ENCODE results near the gene AIMP2. TPM values are rescaled to one million over a fixed set of nuclear protein-coding genes. Genes with fewer than 3 reads are reported as not detected.
"Not testable (repeated sequence)": the region's sequence is repeated elsewhere in the genome, so short reads cannot be mapped to it uniquely, and the experiment has no call there.

Gene AIMP2
- total RNA-seq, 1 donor from 2014 or later: 84.9 TPM

GRCh38 chr7:6032641-6033040, 23.6 kb downstream of the AIMP2 start:
- DNase-seq (ENCODE audit: low read depth): no peak
- Histone ChIP-seq H3K27me3 (ENCODE audit: control insufficient read depth, insufficient read depth, low read length) (no peaks in the 10 kb centered on the region), H3K36me3 (ENCODE audit: control insufficient read depth, insufficient read depth, low read length) (peaks cover 5% of the 10 kb centered on the region), H3K4me3 (ENCODE audit: low read depth, low read length) (no peak overlapping the region)
- TF ChIP-seq CTCF (IDR thresholded peaks at IDR 0.05; ENCODE audit: insufficient read depth, low read length, poor library complexity, severe bottlenecking): no peak

GRCh38 chr7:6035165-6035564, 26.1 kb downstream of the AIMP2 start:
- peaks cover 3% of the 10 kb centered on the region for H3K36me3 ChIP-seq (ENCODE audit: control insufficient read depth, insufficient read depth, low read length)
- DNase-seq (ENCODE audit: low read depth): no peak

DNA sequence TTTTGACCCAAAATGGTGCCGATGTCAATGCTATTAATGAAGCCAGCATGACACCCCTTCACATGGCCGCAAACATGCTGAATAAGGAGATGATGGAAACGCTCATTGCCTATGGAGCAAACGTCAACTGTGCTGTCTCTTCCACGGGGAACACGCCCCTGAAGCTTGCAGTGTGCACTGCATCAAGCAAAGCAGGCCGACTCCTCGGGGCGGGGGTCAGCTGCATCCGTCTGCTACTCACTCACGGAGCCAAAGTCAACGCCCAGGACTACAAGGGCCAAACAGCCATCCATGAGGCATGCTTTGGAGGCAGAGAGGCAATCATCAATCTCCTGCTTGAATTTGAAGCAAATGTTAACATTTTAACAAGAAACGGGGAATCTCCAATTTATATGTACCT, 26.6 kb downstream of the AIMP2 start:
- Histone ChIP-seq H3K36me3 (ENCODE audit: control insufficient read depth, insufficient read depth, low read length) (peaks cover 3% of the 10 kb centered on the region), H3K4me3 (ENCODE audit: low read depth, low read length) (no peak overlapping the region), H3K27me3 (ENCODE audit: control insufficient read depth, insufficient read depth, low read length) (no peaks in the 10 kb centered on the region)
- no peak for DNase-seq (ENCODE audit: low read depth)
- TF ChIP-seq CTCF (IDR thresholded peaks at IDR 0.05; ENCODE audit: insufficient read depth, low read length, poor library complexity, severe bottlenecking): no peak

More at GRCh38 chr7:6035165-6035564, 26.1 kb downstream of the AIMP2 start:
- no peak for TF ChIP-seq CTCF (IDR thresholded peaks at IDR 0.05; ENCODE audit: insufficient read depth, low read length, poor library complexity, severe bottlenecking)
- Histone ChIP-seq H3K4me3 (ENCODE audit: low read depth, low read length) (no peak overlapping the region), H3K27me3 (ENCODE audit: control insufficient read depth, insufficient read depth, low read length) (no peaks in the 10 kb centered on the region)

DNA sequence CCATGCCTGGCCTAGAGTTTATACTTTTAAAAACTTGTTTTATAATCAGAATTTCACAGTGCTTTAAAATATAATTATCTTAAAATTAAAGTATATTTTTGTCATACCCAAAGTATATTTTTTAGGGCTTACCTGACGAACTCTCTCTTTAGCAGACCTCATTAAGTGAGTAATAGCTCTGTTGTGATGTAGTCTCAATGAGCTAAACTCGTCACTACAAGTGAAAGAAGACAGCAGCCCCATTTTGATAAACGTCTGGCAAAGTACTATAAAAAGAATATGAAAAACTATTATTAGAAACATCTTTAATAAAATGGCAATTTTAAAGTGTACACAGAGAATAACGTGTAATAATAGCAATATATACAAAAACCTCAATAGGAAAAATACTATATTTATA, 40.7 kb downstream of the AIMP2 start:
- Histone ChIP-seq H3K36me3 (ENCODE audit: control insufficient read depth, insufficient read depth, low read length) (no peaks in the 10 kb centered on the region), H3K27me3 (ENCODE audit: control insufficient read depth, insufficient read depth, low read length) (no peaks in the 10 kb centered on the region), H3K4me3 (ENCODE audit: low read depth, low read length) (no peak overlapping the region)
- DNase-seq (ENCODE audit: low read depth): no peak
- no peak for TF ChIP-seq CTCF (IDR thresholded peaks at IDR 0.05; ENCODE audit: insufficient read depth, low read length, poor library complexity, severe bottlenecking)

DNA sequence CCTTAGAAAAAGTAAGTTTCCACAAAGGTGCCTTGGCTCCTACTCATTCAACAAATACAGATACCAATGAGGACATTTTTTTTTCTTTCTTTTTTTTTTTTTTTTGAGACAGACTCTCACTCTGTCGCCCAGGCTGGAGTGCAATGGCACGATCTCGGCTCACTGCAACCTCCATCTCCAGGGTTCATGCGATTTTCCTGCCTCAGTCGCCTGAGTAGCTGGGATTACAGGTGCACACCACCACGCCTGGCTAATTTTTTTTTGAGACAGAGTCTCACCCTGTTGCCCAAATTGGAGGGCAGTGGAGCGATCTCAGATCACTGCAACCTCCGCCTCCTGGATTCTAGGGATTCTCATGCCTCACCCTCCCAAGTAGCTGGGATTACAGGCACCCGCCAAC, 42.1 kb downstream of the AIMP2 start:
- H3K27me3 ChIP-seq (ENCODE audit: control insufficient read depth, insufficient read depth, low read length); H3K4me3 ChIP-seq (ENCODE audit: low read depth, low read length); DNase-seq (ENCODE audit: low read depth); H3K36me3 ChIP-seq (ENCODE audit: control insufficient read depth, insufficient read depth, low read length): not testable (repeated sequence)

- H3K4me3 ChIP-seq (ENCODE audit: low read depth, low read length): no peak overlapping the region
- no peaks in the 10 kb centered on the region for H3K27me3 ChIP-seq (ENCODE audit: control insufficient read depth, insufficient read depth, low read length)
- no peak for DNase-seq (ENCODE audit: low read depth)
Observed at GRCh38 chr7:6056616-6057015, 47.5 kb downstream of the AIMP2 start.

More at GRCh38 chr7:6056616-6057015, 47.5 kb downstream of the AIMP2 start:
- H3K36me3 ChIP-seq (ENCODE audit: control insufficient read depth, insufficient read depth, low read length): no peaks in the 10 kb centered on the region
- TF ChIP-seq CTCF (IDR thresholded peaks at IDR 0.05; ENCODE audit: insufficient read depth, low read length, poor library complexity, severe bottlenecking): no peak

Measured in kidney epithelial cell (primary cell).